Thyroid gland (tissue), 4 donors: ENCODE data around the gene UBD. TPM values are rescaled to one million over a fixed set of nuclear protein-coding genes. Genes with fewer than 3 reads are reported as not detected.

Experiments used
- DNase-seq, 2 donors: peaks; one replicate each; pipeline ENCODE4 v3.0.0-alpha.2; 2019
- H3K27ac ChIP-seq, 3 donors: fragments of 200-600 bp; sonication (generic); 1 replicate in 2 of 3; 2 replicates in 1 of 3; pipeline ENCODE4 v1.5.1; 2016 to 2019; ENCODE audit warnings: mild to moderate bottlenecking in 1 of 3, moderate library complexity in 1 of 3
- H3K27me3 ChIP-seq: fragments of 200-600 bp; sonication (generic); one replicate; pipeline ENCODE4 v1.5.1; 2019
- H3K36me3 ChIP-seq, 2 donors: fragments of 200-600 bp; sonication (generic); one replicate each; pipeline ENCODE4 v1.5.1; 2016 to 2019
- H3K4me1 ChIP-seq, 2 donors: fragments of 200-600 bp; sonication (generic); one replicate each; pipeline ENCODE4 v1.5.1; 2017 to 2019
- H3K4me3 ChIP-seq, 3 donors: fragments of 200-600 bp; sonication (generic); replicated peaks in 1 of 3; 1 replicate in 2 of 3; 2 replicates in 1 of 3; pipeline ENCODE4 v1.5.1; 2016; ENCODE audit warnings: mild to moderate bottlenecking in 1 of 3
- H3K9me3 ChIP-seq: fragments of 200-600 bp; sonication (generic); one replicate; pipeline ENCODE4 v1.5.1; 2017
- POLR2A ChIP-seq, 2 donors: fragments of 450-650 bp; IDR thresholded peaks; one replicate each; pipeline ENCODE4 v1.6.1; 2017; ENCODE audit warnings: antibody characterized with exemption in 2 of 2, mild to moderate bottlenecking in 2 of 2, moderate library complexity in 1 of 2
- WGBS, 2 donors: methylation state at CpG; one replicate each; pipeline ENCODE4 v1.1.5; 2017; 5-methylcytosine and 5-hydroxymethylcytosine counted together
- intact Hi-C: fragments of 100-400 bp; cut with DNase I; formaldehyde crosslinking; loops from one replicate; pipeline ENCODE4 v1.15.1; 2023
- total RNA-seq, 4 donors: library from RNA; depleted of rRNA; stranded (reverse); fragments of >200 nt; gene quantifications; one replicate each; pipeline ENCODE4 v1.2.3, GENCODE V29; 2016
- TF ChIP-seq, protein P1 (sequence below), 6 experiments: fragments of 200-600 bp in 3 of 6; fragments of 450-650 bp in 3 of 6; sonication (generic) in 3 of 6; IDR thresholded peaks; one replicate each; pipeline ENCODE4 v1.5.1; 2016 to 2019; ENCODE audit warnings: antibody characterized with exemption in 6 of 6, mild to moderate bottlenecking in 2 of 6, inconsistent platforms in 1 of 6, moderate library complexity in 1 of 6

Gene UBD
- total RNA-seq, 4 donors from 2014 or later: 0.93 to 1.5 TPM; not detected in 2

DNA sequence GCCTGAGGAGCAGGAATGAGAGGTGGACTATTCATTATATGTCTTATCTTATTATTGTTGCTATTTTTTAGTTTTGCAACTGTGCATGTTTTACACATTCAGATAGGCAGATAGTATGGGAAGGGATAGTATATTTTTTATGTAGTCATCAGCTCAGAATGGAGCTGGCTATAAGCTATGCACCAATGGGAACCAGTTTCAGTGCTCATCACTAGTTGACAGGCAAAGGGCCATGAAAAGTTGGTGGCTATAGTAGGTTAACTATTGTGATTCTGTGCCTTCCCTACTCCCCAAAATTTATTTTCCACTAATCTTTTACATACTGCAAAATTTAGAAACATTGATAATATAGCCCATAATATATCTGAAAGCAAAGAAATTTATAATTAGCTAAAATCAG, 5.3 kb upstream of the UBD start:
- Histone ChIP-seq H3K4me3 (no peak overlapping the region), H3K36me3 (no peaks in the 10 kb centered on the region), H3K9me3 (no peaks in the 10 kb centered on the region), H3K27ac (no peak overlapping the region), H3K4me1 (no peaks in the 10 kb centered on the region), H3K27me3 (no peaks in the 10 kb centered on the region)
- DNase-seq: no peak
- intact Hi-C loops: no loop called here
- TF ChIP-seq POLR2A (IDR thresholded peaks at IDR 0.05): no peak
- TF ChIP-seq, protein P1, sequence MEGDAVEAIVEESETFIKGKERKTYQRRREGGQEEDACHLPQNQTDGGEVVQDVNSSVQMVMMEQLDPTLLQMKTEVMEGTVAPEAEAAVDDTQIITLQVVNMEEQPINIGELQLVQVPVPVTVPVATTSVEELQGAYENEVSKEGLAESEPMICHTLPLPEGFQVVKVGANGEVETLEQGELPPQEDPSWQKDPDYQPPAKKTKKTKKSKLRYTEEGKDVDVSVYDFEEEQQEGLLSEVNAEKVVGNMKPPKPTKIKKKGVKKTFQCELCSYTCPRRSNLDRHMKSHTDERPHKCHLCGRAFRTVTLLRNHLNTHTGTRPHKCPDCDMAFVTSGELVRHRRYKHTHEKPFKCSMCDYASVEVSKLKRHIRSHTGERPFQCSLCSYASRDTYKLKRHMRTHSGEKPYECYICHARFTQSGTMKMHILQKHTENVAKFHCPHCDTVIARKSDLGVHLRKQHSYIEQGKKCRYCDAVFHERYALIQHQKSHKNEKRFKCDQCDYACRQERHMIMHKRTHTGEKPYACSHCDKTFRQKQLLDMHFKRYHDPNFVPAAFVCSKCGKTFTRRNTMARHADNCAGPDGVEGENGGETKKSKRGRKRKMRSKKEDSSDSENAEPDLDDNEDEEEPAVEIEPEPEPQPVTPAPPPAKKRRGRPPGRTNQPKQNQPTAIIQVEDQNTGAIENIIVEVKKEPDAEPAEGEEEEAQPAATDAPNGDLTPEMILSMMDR (IDR thresholded peaks at IDR 0.05): no peak

DNA sequence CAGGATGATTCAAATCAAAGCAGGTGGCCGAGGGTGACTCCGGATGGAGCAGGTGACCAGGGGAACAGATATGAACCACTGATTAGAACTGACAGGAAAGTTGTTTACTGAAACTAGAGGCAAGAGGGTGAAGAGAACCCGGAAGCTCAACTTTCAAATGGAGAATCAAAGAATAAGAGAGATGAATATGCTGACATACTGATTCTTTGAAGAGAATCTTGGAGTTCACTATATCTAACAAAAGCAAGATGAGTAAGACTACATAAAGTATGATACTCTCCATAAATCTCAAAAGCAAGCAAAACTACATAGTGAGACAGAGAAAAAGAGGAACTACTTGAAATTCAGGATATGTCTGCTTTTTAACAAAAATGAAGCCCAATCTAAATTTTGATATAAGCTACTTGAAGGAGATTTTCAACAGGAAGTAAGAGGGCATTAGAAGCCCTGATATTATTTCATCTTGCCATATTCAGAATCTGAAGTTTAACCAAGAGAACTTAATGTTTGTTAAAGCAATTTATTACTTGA, 4.0 kb upstream of the UBD start:
- WGBS, 2 donors: 60 to 78% methylated on average over 3 of the region's 3 CpGs

DNA sequence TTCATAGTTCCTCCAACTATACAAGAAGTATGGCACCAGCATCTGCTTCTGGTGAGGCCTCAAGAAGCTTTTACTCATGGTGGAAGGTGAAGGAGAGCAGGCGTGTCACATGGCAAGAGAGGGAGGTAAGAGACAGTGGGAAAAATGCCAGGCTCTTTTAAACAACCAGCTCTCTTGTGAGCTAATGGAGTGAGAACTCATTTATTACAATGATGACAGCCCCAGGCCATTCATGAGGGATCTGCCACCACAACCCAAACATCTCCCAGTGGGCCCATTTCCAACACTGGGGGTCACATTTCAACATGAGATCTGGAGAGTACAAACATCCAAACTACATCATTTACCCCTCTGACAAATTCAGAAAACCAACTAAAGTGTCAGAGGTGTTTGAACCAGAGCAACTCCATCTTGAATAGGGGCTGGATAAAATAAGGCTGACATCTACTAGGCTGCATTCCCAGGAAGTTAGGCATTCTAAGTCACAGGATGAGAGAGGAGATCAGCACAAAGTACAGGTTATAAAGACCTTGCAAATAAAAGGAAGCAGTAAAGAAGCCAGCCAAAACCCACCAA, 2.2 kb upstream of the UBD start:
- no peaks in the 10 kb centered on the region for H3K9me3 ChIP-seq
- H3K27ac ChIP-seq: no peak overlapping the region
- H3K36me3 ChIP-seq: no peaks in the 10 kb centered on the region
- no peak for DNase-seq
- H3K4me1 ChIP-seq: no peaks in the 10 kb centered on the region
- WGBS, 2 donors: 62 to 63% methylated on average over 1 of the region's 1 CpG
- H3K4me3 ChIP-seq: no peak overlapping the region
- no peaks in the 10 kb centered on the region for H3K27me3 ChIP-seq
- intact Hi-C loops: no loop called here
- TF ChIP-seq, protein P1 (IDR thresholded peaks at IDR 0.05): no peak
- TF ChIP-seq POLR2A (IDR thresholded peaks at IDR 0.05): no peak

More for the DNA sequence above, 4.0 kb upstream of the UBD start:
- Histone ChIP-seq H3K27me3 (no peaks in the 10 kb centered on the region), H3K27ac (no peak overlapping the region), H3K9me3 (no peaks in the 10 kb centered on the region), H3K36me3 (no peaks in the 10 kb centered on the region), H3K4me3 (no peak overlapping the region), H3K4me1 (no peaks in the 10 kb centered on the region)
- intact Hi-C loops: no loop called here
- no peak for DNase-seq
- TF ChIP-seq, protein P1 (IDR thresholded peaks at IDR 0.05): no peak
- TF ChIP-seq POLR2A (IDR thresholded peaks at IDR 0.05): no peak

DNA sequence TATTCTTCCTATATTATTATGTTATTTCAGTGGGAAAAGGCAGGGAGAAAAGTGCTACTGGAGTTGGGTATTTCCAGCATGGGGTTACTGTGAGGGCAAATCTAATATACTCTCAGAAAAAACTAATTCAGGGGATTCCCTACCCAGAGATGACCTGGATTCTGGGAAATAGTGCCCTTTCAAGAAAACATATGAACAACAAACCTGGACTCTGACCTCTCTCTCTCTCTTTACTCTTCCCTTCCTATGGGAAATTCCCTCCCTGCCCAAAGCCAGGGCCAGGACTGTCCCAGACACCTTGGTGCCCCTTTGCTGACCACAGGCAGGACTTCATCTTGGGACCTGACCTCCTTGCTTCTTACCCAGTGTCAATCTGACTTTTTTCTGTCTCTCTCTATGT, 1.6 kb upstream of the UBD start:
- H3K4me1 ChIP-seq: no peaks in the 10 kb centered on the region
- H3K27me3 ChIP-seq: peaks cover 1% of the 10 kb centered on the region
- H3K27ac ChIP-seq: no peak overlapping the region
- H3K36me3 ChIP-seq: no peaks in the 10 kb centered on the region
- no peak for DNase-seq
- H3K4me3 ChIP-seq: no peak overlapping the region
- intact Hi-C loops: no loop called here
- no peaks in the 10 kb centered on the region for H3K9me3 ChIP-seq
- TF ChIP-seq, protein P1 (IDR thresholded peaks at IDR 0.05): no peak
- no peak for TF ChIP-seq POLR2A (IDR thresholded peaks at IDR 0.05)

DNA sequence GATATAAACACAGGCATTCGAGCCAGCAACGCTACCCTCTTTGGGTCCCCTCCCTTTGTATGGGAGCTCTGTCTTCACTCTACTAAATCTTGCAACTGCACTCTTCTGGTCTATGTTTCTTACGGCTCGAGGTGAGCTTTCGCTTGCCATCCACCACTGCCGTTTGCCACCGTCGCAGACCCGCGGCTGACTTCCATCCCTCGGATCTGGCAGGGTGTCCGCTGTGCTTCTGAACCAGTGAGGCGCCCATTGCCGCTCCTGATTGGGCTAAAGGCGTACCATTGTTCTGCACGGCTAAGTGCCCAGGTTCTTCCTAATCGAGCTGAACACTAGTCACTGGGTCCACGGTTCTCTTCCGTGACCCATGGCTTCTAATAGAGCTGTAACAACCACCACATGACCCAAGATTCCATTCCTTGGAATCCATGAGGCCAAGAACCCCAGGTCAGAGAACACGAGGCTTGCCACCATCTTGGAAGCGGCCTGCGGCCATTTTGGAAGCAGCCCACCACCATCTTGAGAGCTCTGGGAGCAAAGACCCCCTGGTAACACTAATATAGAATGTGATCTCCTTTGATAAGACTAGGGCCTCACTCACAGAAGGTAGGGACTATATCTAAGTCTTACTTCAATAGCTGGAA, 973 bp downstream of the UBD start:
- no peak for TF ChIP-seq POLR2A (IDR thresholded peaks at IDR 0.05)
- TF ChIP-seq, protein P1 (IDR thresholded peaks at IDR 0.05): no peak
- intact Hi-C loops: no loop called here
- Histone ChIP-seq H3K27me3 (peaks cover 13% of the 10 kb centered on the region), H3K36me3 (no peaks in the 10 kb centered on the region), H3K4me3 (no peak overlapping the region), H3K9me3 (no peaks in the 10 kb centered on the region), H3K4me1 (peaks cover 4 to 6% of the 10 kb centered on the region in 2 donors), H3K27ac (no peak overlapping the region)
- no peak for DNase-seq
- WGBS, 2 donors: 92 to 93% methylated on average over 22 of the region's 22 CpGs
